ENCODE measurements around the gene SHISAL2A.

- no peak for TF ChIP-seq CTCF (conservative IDR thresholded peaks at IDR 0.05 in 1 of 2, IDR thresholded peaks at IDR 0.05 in 1 of 2; ENCODE audit: low read depth in 1 of 2, low read length in 2 of 2)
- no peak for TF ChIP-seq EZH2 (IDR thresholded peaks at IDR 0.05; ENCODE audit: low read length, missing control alignments)
Observed at GRCh38 chr1:52659851-52660596, 27.1 kb downstream of the SHISAL2A start.

All from fibroblast of lung (primary cell).